Measurements from ENCODE around the gene COMMD6.

DNA sequence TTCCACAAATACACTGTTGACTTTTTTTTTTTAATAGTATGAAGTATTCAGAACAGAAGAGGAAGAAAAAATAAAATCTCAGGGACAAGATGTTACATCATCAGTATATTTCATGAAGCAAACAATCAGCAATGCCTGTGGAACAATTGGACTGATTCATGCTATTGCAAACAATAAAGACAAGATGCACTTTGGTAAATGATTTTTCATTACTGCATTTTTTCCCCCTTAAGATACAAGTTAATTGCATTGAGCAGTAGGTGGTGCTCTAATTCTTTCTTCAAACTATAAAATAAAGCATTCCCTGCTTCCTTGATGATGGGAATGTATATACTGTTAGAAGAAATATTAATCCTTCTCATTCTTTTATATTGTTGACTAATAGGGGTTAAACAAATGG lies 29.0 kb upstream of the COMMD6 start:
- TF ChIP-seq EZH2 (IDR thresholded peaks at IDR 0.05; ENCODE audit: insufficient read depth, low read length) = no peak
- TF ChIP-seq, protein P1, sequence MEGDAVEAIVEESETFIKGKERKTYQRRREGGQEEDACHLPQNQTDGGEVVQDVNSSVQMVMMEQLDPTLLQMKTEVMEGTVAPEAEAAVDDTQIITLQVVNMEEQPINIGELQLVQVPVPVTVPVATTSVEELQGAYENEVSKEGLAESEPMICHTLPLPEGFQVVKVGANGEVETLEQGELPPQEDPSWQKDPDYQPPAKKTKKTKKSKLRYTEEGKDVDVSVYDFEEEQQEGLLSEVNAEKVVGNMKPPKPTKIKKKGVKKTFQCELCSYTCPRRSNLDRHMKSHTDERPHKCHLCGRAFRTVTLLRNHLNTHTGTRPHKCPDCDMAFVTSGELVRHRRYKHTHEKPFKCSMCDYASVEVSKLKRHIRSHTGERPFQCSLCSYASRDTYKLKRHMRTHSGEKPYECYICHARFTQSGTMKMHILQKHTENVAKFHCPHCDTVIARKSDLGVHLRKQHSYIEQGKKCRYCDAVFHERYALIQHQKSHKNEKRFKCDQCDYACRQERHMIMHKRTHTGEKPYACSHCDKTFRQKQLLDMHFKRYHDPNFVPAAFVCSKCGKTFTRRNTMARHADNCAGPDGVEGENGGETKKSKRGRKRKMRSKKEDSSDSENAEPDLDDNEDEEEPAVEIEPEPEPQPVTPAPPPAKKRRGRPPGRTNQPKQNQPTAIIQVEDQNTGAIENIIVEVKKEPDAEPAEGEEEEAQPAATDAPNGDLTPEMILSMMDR (IDR thresholded peaks at IDR 0.05; ENCODE audit: insufficient read depth, low read depth, low read length) = peak; percentile 32
